Skeletal muscle satellite cell (primary cell): ENCODE data around the gene MPC1.

ENCODE experiments used
- H3K27me3 ChIP-seq: 2 replicates; pipeline ENCODE4 v1.7.0; 2013; ENCODE audit warnings: low read length; ENCODE audit not compliant: control insufficient read depth, insufficient read depth
- H3K36me3 ChIP-seq: 2 replicates; pipeline ENCODE4 v1.7.0; 2013; ENCODE audit warnings: mild to moderate bottlenecking, control low read depth, low read length; ENCODE audit not compliant: insufficient read depth
- H3K4me1 ChIP-seq: 2 replicates; pipeline ENCODE4 v1.7.0; 2013; ENCODE audit warnings: low read length; ENCODE audit not compliant: control insufficient read depth, insufficient read depth
- H3K4me2 ChIP-seq: 2 replicates; pipeline ENCODE4 v1.7.0; 2013; ENCODE audit warnings: mild to moderate bottlenecking, low read length
- H3K4me3 ChIP-seq: 2 replicates; pipeline ENCODE4 v1.7.0; 2013; ENCODE audit warnings: low read length
- H3K9ac ChIP-seq: 2 replicates; pipeline ENCODE4 v1.7.0; 2013; ENCODE audit warnings: mild to moderate bottlenecking, low read depth, low read length, moderate library complexity
- H3K9me3 ChIP-seq: replicated peaks from 2 replicates; pipeline ENCODE4 v1.7.0; 2013; ENCODE audit warnings: mild to moderate bottlenecking, control low read depth, low read length

The MPC1 gene

DNA sequence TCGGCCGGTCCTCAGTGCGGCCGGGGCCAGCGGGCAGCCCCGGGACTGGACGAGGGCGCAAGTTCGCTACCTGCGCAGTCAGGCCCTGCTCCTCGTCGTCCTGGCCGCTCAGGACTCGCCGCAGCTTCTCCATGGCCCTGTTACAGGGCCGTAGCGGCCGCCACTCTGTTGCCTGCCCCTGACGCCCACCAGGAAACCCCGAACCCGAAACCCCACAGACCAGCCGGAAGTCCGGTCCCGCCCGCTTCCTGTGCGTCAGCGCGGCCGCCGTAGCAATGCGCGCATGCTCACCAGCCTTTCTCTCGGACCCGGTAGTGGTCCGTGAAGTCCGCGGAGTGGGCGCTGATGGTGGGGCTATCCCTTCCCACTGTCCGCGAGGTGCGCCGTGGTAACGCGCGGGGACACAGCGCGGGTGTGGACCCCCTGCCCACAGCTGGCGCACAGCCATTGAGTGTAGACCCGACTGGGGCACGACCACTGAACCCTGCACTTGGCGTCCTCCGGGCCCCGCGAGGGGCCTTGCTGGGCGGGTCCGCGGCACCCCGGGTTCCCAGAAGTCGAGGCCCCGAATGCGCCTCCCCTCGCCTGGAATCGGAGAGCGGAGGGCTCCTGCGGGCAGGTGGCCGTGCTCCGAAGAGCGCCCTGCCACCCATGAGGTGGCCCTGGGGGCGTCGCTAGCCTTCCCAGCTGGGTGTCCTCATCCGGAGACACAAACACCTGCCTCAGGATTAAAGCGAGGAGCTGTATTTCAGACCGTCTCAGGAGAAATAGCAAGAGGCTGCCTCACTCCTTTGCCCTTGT lies 40.2 kb downstream of the MPC1 start, which contains the start of gene SFT2D1:
Gene SFT2D1, minus strand, starts transcription at position 197 of the 801 bp plus-strand sequence. Its CDS starts 64 bp downstream, at position 133.
- no peaks in the 10 kb centered on the region for H3K9me3 ChIP-seq
- peak within 1 kb of the TSS; percentile 92 for H3K4me3 ChIP-seq
- peak within 1 kb of the TSS; percentile 96 for H3K4me2 ChIP-seq
- H3K36me3 ChIP-seq = peaks cover 13% of the 10 kb centered on the region
- peak within 1 kb of the TSS; percentile 97 for H3K9ac ChIP-seq
- H3K4me1 ChIP-seq = peaks cover 12% of the 10 kb centered on the region
- peaks cover 7% of the 10 kb centered on the region for H3K27me3 ChIP-seq

- H3K4me1 ChIP-seq = peaks cover 12% of the 10 kb centered on the region
- H3K4me2 ChIP-seq = peak overlapping the region; percentile 96
- H3K9me3 ChIP-seq = no peaks in the 10 kb centered on the region
- peak overlapping the region; percentile 92 for H3K4me3 ChIP-seq
- peaks cover 4% of the 10 kb centered on the region for H3K27me3 ChIP-seq
- H3K9ac ChIP-seq = peak overlapping the region; percentile 97
- H3K36me3 ChIP-seq = peaks cover 19% of the 10 kb centered on the region
Measured at GRCh38 chr6:166341977-166342348, 40.8 kb downstream of the MPC1 start.

DNA sequence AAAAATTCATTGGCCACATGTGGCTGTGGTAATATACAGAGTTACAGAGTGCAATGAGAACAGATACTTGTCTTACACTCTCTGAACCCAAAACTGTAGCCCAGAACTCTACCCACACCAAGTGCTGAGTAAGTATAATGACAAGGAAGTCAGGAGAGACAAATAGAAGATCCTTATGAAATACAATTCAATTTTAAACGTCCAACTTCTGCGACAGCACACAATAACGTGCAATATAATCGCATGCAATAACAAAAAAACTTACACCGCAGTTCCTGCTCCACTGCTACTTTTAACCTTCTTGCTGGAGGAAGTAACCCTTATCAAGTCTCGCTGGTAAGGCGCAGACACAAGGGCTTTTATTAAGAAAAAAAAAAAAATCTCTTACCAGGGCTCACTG lies 41.3 kb downstream of the MPC1 start:
- H3K4me3 ChIP-seq = peak overlapping the region; percentile 92
- peaks cover 24% of the 10 kb centered on the region for H3K36me3 ChIP-seq
- peak overlapping the region; percentile 96 for H3K4me2 ChIP-seq
- H3K4me1 ChIP-seq = peaks cover 12% of the 10 kb centered on the region
- no peaks in the 10 kb centered on the region for H3K27me3 ChIP-seq
- H3K9me3 ChIP-seq = no peaks in the 10 kb centered on the region
- H3K9ac ChIP-seq = peak overlapping the region; percentile 97

- Histone ChIP-seq H3K9me3 (no peaks in the 10 kb centered on the region), H3K27me3 (no peaks in the 10 kb centered on the region), H3K4me3 (no peak overlapping the region), H3K4me2 (no peak overlapping the region), H3K9ac (no peak overlapping the region), H3K4me1 (peaks cover 12% of the 10 kb centered on the region), H3K36me3 (peaks cover 41% of the 10 kb centered on the region)
Measured at GRCh38 chr6:166338854-166339253, 43.9 kb downstream of the MPC1 start.

- Histone ChIP-seq H3K36me3 (peaks cover 46% of the 10 kb centered on the region), H3K4me2 (no peak overlapping the region), H3K4me3 (no peak overlapping the region), H3K9ac (no peak overlapping the region), H3K27me3 (no peaks in the 10 kb centered on the region), H3K9me3 (no peaks in the 10 kb centered on the region), H3K4me1 (peaks cover 6% of the 10 kb centered on the region)
Measured at GRCh38 chr6:166336847-166337246, 45.9 kb downstream of the MPC1 start.

DNA sequence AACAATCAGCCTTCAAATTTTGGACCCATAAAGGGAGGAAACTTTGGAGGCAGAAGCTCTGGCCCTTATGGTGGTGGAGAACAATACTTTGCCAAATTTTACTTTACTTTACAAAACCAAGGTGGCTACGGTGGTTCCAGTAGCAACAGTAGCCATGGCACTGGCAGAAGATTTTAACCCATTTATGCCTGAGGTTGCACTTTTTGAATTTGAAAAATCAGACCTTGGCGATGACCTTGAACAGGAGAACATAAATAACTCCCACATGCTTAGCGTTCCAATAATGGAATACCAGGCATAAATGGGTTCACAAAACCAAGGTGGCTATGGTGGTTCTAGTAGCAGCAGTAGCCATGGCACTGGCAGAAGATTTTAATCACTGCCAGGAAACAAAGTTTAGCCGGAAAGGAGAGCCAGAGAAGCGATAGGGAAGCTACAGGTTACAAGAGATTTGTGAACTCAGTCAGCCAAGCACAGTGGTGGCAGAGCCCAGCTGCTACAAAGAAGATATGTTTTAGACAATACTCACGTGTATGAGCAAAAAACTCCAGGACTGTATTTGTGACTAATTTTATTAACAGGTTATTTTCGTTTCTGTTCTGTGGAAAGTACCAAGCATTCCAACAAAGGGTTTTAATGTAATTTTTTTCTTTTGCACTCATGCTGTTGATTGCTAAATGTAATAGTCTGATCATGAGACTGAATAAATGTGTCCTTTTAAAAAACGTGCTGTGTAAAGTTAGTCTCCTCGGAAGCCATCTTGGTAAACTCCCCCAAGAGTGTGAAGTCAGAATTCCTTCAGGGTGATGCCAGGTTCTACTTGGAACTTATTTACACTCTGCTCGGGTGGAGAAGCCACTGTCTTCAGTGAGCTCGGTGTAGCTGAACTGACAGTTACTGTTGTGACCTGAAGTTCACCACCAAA lies 47.1 kb downstream of the MPC1 start:
- Histone ChIP-seq H3K27me3 (no peaks in the 10 kb centered on the region), H3K9me3 (no peaks in the 10 kb centered on the region), H3K36me3 (peaks cover 43% of the 10 kb centered on the region), H3K4me3 (no peak overlapping the region), H3K4me2 (no peak overlapping the region), H3K4me1 (peaks cover 9% of the 10 kb centered on the region), H3K9ac (no peak overlapping the region)

DNA sequence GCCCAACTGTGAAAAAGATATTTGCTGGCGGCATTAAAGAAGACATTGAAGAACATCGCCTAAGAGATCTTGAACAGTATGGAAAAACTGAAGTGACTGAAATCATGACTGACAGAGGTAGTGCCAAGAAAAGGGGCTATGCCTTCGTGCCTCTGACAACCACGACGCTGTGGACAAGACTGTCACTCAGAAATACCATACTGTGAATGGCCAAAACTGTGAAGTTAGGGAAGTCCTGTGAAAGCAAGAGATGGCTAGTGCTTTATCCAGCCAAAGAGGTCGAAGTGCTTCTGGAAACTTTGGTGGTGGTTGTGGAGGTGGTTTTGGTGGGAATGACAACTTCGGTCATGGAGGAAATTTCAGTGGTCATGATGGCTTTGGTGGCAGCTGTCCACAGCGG lies 47.9 kb downstream of the MPC1 start:
- no peaks in the 10 kb centered on the region for H3K27me3 ChIP-seq
- H3K36me3 ChIP-seq = peaks cover 41% of the 10 kb centered on the region
- no peaks in the 10 kb centered on the region for H3K9me3 ChIP-seq
- no peak overlapping the region for H3K9ac ChIP-seq
- H3K4me3 ChIP-seq = no peak overlapping the region
- H3K4me2 ChIP-seq = no peak overlapping the region
- peaks cover 8% of the 10 kb centered on the region for H3K4me1 ChIP-seq

GRCh38 chr6:166333172-166333995 lies 49.4 kb downstream of the MPC1 start:
- Histone ChIP-seq H3K4me2 (no peak overlapping the region), H3K4me1 (peaks cover 8% of the 10 kb centered on the region), H3K9me3 (no peaks in the 10 kb centered on the region), H3K4me3 (no peak overlapping the region), H3K36me3 (peaks cover 41% of the 10 kb centered on the region), H3K27me3 (no peaks in the 10 kb centered on the region), H3K9ac (no peak overlapping the region)

- H3K4me3 ChIP-seq = no peak overlapping the region
- H3K4me2 ChIP-seq = no peak overlapping the region
- no peaks in the 10 kb centered on the region for H3K27me3 ChIP-seq
- peaks cover 31% of the 10 kb centered on the region for H3K36me3 ChIP-seq
- H3K4me1 ChIP-seq = peaks cover 8% of the 10 kb centered on the region
- H3K9me3 ChIP-seq = no peaks in the 10 kb centered on the region
- H3K9ac ChIP-seq = no peak overlapping the region
Measured at GRCh38 chr6:166331503-166332415, 51.0 kb downstream of the MPC1 start.

DNA sequence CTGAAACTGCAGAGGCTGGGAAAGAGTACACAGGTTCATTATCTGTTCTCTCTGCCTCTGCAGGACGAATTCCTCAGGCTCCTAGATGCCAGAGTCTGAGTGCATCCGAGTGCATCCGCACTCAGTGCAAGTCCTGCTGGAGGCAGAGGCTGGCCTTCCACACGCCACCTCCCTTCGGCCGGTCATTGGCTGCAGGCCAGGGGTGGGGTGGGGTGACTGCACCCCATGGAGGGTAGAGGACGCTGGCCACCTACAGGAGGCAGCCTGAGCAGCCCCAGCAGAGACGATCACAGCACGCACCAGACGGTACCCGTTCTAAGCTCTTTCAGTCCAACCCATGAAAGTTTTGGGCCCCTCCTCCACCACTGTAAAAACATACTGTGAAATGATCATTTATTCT lies 52.1 kb downstream of the MPC1 start:
- Histone ChIP-seq H3K36me3 (peaks cover 31% of the 10 kb centered on the region), H3K9ac (no peak overlapping the region), H3K27me3 (no peaks in the 10 kb centered on the region), H3K4me3 (no peak overlapping the region), H3K9me3 (no peaks in the 10 kb centered on the region), H3K4me1 (peaks cover 8% of the 10 kb centered on the region), H3K4me2 (peak overlapping the region; percentile 54)
